Astrocyte (in vitro differentiated cells and primary cell): Measurements from ENCODE around the gene ZEB2.

ENCODE experiments used
- CTCF ChIP-seq: IDR thresholded peaks from 2 replicates; pipeline ENCODE4 v1.5.1; 2011; ENCODE audit warnings: low read depth, mild to moderate bottlenecking, inconsistent platforms, low read length, moderate library complexity; ENCODE audit not compliant: insufficient read depth
- EZH2 ChIP-seq: IDR thresholded peaks from 2 replicates; pipeline ENCODE4 v1.6.1; 2012; ENCODE audit warnings: mild to moderate bottlenecking, low read length, inconsistent platforms; ENCODE audit not compliant: insufficient read depth

GRCh38 chr2:144566448-144566847 is 46.5 kb upstream of the ZEB2 start:
- no peak for TF ChIP-seq CTCF
- no peak for TF ChIP-seq EZH2
